Forelimb muscle (tissue), 1 donor: Measurements from ENCODE around the gene CLEC9A. TPM values are rescaled to one million over a fixed set of nuclear protein-coding genes. Genes with fewer than 3 reads are reported as not detected.
A peak's percentile ranks its signal among the peaks of the same experiment; 100 is the strongest.

ENCODE experiments used
- DNase-seq: peaks from one replicate; pipeline ENCODE4 v3.0.0-alpha.2; 2013; ENCODE audit warnings: low read depth
- polyA plus RNA-seq: library from polyadenylated mRNA; unstranded; fragments of 120-200 nt; gene quantifications from one replicate; pipeline ENCODE4 v1.2.1, GENCODE V29; 2013; ENCODE audit not compliant: insufficient read length

The CLEC9A gene
- polyA plus RNA-seq, 1 donor, result 0.37 TPM

GRCh38 chr12:10067264-10067663 is 36.8 kb downstream of the CLEC9A start:
- no peak for DNase-seq

- no peak for DNase-seq
Observed at GRCh38 chr12:10067942-10068341, 37.5 kb downstream of the CLEC9A start.

GRCh38 chr12:10068644-10069043 is 38.2 kb downstream of the CLEC9A start:
- no peak for DNase-seq

DNA sequence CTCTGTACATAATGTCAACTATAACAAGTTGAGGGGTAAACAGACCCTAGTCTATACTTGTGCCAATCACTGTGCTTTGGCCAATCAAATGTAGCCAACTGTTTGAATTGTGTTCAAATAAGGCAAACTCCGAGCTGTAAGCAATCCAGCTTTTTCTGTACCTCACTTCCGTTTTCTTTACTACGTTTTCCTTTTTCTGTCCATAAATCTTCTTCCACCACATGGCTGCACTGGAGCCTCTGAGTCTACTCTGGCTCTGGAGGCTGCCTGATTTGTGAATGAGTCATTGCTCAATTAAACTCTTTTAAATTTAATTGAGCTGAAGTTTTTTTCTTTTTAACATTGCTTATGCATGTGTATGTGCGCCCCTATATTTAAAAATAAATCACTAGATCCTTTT is 38.6 kb downstream of the CLEC9A start:
- no peak for DNase-seq

DNA sequence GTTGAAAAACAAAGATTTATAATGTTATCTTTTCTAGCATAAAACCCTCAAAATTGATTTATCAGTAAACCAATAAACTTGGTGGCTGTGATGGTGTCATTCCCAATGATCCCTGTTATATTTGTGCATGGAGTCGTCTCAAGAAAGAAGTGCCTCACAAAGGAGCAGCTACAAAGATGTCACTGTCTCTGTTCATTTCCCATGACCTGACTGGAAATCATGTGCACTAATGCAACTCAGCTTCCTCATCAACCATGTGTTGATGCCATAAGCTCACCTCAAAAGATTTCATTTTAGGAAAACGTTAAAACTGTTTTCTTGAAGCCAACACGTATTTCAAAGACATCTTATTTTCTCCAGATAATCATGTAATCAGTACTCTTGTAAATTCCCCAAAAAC is 39.5 kb downstream of the CLEC9A start:
- no peak for DNase-seq

DNA sequence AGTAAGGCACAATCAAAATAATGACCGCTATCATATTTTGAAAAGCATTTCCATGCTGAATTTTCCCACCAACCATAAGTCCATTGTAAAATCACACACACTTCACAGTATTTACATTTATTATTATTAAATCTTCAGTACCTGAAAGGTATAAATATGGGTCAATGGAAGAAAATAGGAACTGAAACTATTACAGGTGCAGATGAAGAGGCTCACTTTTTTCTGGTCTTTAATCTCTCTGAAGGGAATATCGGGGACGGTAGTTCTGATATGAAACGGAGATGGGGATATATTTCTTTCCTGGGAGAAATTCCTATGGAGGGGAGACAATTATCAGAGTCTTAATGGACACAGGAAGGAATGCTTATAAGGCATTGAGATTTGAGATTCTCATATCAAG is 39.9 kb downstream of the CLEC9A start:
- no peak for DNase-seq

DNA sequence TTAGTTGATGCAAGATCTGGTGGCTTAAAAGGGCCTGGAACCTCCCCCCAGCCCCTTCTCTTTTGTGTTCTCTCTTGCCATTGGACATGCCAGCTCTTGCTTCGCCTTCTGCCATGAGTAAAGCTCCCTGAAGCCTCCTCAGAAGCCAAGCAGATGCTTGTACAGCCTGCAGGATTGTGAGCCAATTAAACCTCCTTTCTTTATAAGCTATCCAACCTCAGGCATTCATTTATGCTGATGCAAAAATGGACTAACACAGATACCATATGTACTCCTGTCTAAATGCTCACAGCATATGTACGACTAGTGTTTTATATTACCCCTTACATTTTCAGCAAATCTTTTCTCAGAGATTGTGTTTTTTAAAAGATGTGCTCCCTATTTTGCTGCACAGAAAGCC is 41.6 kb downstream of the CLEC9A start:
- no peak for DNase-seq

DNA sequence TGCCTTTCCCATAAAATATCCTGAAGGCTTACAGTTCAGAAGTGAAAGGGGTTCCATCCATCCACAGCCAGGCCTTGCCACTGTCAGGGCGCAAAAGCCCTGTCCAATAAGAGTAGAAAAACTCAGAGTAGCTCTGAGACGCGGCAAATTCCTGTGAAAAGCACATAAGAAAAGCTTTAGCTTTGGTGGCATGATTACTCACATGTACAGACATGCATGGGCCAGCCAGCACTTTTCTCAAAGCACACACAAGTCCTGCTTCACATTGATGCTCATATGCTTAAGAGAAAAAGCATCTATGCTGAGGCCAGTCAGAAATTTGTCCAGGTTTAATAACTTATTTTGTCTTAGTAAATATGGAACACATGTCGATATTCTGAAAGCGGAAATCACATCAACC is 42.8 kb downstream of the CLEC9A start:
- DNase-seq, result no peak

GRCh38 chr12:10075451-10075850 is 45.0 kb downstream of the CLEC9A start:
- DNase-seq, result no peak

DNA sequence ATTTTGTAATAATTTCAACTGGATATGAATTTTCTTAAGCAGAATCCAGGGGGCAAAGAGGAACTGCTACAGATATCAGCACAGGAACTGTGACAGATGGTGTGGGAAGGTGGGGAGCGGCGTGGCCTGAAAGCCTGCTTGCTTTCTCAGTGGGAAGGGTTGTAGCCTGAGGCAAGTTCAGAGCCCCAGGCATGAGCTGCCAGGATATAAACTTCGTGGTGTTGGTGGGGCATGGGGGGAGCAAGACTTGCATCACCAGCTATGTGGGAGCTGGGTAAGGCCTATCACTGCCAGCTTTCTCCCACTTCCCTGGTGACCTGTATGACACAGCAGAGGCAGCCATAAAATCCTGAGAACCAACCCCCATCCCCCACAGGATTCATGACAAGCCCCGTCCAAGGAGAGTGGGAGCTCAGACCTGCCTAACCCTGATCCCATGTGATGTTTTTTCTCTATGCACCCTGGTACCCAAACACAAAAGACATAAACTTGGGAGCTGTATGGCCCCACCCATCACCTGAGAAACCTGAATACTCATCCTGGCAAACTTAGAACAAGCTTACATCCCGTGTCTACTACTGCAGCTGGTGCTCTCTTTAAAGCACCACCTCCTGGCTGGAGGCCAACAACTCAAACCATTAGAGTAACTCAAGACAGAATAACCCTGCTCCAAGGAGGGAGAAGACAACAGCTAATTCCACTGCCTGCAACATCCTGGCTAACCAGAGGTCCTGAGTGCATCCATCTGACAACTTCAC is 51.8 kb downstream of the CLEC9A start:
- no peak for DNase-seq

GRCh38 chr12:10084733-10085132 is 54.3 kb downstream of the CLEC9A start:
- no peak for DNase-seq

DNA sequence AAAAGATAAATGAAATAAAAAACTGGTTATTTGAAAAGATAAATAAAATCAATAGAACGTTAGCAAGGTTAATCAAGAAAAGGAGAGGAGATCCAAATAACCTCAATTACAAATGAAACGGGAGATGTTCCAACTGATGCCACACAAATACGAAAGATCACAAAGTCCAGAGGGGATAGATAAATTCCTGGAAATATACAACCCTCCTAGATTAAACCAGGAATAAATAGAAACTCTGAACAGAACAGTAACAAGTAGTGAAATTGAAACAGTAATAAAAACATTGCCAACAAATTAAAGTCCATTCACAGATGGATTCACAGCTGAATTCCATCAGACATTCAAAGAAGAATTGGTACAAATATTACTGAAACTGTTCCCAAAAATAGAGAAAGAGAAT is 55.9 kb downstream of the CLEC9A start:
- no peak for DNase-seq

- DNase-seq, result no peak
Observed at GRCh38 chr12:10088031-10088430, 57.5 kb downstream of the CLEC9A start.

DNA sequence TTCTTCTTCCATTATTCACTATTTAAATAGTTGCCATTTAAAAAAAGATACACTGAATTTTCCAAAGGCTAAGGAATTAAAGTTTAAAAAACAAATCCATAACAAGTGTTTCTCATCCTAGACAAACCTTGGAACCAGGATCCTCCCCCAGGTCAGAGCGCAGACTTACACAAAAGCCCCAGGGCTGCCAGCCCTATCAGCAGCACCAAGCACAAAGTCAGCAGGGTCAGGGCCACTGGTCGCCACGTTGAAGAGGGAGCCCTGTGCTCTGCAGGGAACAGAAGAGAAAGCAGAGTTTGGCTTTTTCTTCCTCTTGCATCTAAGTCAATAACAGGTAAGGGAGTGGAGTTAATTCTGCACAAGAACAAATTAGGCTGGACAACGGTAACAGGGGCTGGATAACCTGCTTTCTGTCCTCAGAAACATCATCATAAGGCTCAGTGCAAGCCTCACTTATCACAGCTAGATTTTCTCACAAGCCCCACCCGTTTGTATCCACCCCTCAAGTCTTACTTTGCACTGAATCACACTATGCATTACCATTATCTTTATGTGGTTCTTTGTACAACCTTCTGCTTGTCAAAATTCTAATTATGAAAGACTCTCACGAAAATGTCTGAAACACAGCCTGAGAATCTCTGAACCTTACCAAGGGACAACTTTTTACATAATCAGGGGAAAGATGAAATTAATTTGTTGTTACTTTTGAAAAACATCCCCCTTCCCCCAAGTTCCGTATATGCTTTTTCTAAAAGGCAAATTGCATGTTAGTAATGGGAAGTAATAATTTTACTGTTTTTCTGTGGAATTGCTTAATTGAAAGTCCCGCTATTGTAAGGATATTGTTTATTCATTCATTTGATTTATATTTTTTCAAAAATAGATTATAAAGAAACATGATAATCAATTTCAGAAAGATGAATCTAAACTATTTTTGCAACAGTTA is 58.7 kb downstream of the CLEC9A start:
- no peak for DNase-seq

DNA sequence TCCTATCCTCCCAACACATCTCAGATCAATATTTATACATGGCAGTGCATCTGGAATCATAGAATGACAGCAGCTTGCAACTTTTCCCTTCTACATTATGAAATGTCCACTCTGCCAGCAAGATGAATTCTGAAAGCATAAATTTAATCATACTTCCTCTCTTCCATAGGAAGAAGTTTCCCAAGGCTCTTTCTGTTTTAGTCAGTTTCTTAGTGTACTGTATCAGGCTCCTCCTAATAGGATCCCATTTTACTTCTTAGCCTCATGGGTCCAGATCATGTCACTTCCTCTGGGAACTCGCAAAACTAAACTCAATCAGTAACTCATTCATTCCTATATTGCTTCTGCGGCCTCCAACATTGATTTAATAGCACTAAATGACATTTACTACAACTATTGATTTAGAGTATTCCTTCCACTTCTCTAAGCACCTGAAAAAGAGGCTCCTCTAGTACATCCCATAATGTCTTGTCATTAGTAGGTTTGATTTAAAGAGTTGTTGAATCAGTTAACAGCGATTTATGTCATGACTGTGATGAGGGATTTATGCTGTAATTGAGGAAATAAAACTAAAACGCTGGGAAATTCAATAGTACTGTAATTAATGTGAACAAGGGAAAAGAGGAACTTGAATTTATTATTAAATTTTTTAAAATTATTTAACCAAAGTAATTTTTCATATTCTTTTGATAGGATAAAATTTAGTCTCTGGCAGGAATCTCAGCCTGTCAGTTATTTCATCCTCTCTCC is 64.3 kb downstream of the CLEC9A start:
- DNase-seq, result no peak

DNA sequence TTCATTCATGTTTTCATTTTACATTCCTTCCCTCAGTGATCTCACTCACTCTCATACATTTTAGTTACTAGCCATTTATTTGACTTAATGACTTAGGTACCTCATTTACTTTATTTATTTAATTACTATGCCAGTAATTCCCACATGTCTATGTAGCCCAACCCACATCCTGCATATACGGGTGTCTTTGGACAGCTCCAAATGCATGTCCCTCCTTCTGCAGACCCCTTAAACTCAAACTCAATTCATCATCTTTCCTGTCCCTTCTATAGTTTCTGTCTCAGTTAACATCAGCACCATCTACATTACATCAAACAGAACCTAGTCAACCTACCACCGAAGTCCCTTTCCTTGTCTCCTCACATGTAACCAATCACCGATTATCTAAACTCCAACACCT is 65.5 kb downstream of the CLEC9A start:
- no peak for DNase-seq

- no peak for DNase-seq
Observed at GRCh38 chr12:10097521-10097920, 67.0 kb downstream of the CLEC9A start.

DNA sequence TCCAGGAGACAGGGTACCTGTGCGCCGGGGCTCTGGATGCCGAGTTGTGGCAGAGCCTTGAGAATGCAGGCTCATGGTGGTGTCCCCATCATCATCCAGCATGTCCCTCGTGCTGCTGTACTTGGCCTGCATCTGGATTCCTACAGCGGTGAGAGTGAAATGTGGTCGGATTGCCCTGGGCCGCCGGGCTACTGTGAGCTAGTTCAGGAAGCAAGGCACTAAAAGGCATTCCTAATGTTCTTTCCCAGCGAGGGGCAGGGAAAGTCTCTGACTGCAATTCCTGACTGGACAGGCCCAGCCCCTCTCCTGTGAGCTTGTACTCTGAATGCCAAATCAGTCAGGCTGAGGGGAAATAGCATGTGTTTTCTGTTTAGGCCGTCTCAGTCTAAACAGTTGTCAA is 68.3 kb downstream of the CLEC9A start, which contains the start of gene CLEC1A:
CLEC1A (minus strand) TSS at position 195 of the 400 bp plus-strand sequence; CDS start at position 132, 63 bp downstream.
- DNase-seq, result no peak

DNA sequence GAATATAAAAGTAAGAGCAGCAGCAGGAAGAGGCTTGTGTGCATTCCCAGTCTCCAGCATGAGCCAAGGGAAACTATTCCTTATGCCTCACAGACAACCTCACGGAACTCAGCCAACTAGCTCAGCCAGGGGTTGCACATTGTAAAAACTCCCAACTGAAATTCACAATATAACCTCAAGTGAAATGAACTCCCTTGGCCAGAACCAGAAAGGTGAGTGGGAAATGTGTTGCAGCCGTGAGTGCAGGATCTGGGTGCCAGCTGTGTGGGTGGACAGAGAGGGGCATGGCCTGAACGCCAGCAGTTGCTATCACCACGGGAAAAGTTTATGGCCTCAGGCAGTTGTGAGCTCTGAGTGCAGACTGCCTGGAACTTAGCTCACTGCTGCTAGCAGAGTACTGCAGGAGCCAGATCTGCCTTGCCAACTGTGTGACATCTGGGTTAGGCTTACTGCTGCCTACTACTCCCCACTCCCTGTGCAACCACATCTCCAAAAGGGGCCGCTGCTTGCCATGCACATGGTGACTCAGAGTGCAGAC is 70.6 kb downstream of the CLEC9A start:
- DNase-seq, result peak; percentile 35

DNA sequence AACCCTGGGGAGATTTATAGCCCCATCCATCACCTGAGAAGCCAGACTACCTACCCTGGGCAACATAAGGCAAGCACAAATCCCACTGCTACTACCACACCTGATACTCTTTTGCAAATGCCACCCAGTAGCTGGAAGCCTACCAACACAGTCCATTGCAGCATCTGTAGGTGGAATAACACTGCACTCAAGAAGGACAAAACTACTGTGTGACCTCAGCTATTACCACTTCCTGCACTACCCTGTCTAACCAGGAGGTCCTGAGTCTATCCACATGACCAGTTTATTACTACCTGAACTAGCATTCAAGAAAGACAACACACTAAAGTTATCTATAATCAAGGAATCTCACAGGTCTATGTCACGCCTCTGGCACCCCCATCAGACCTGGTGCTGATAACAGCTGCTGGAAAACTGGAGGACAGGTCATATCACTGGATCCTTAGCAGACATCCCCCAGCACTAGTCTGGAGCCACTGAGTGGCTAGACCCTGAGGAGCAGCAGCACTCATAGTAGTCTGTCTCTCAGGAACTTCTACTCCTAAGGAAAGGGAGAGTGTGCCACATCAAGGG is 71.3 kb downstream of the CLEC9A start:
- no peak for DNase-seq

DNA sequence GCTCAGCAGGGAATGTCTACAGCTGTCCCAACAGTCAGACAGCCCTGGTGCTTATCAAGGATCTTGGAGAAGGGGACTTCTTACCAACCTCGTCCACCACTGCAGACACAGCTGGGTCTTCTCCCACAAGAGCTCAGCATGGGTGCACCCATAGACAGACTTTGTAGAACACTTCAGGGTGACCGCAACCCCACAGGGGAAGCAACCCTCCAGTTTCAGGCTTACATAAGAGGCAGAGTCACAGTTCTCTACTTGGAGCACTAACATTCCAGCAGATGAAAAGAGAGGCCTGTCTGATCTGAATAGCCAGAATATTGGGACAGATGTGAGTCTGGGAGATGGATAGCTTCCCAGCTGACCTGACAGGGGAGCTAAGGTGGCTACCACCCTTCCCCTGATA is 71.8 kb downstream of the CLEC9A start:
- DNase-seq, result no peak
